HepG2 (cell line): Measurements from ENCODE around the gene SEMA3B. TPM values are rescaled to one million over a fixed set of nuclear protein-coding genes. Genes with fewer than 3 reads are reported as not detected.

Experiments
- ATAC-seq: fragments of 200-7000 bp; cut with Tn5 transposase; 3 replicates; pipeline ENCODE4 v1.9.1; 2020; ENCODE audit warnings: mild to moderate bottlenecking, moderate library complexity
- BruUV-seq: library from RNA; stranded (reverse); fragments of 400-500 nt; replicated peaks from 2 replicates; lab custom pipeline; 2021; lab: Mats Ljungman, UMichigan
- CTCF ChIA-PET: fragments of 300-600 bp; formaldehyde crosslinking; extraction: SDS; loops from one replicate; lab custom pipeline; 2021; ENCODE audit warnings: low total read pairs, inconsistent platforms, low intra/inter-chr PET ratio; lab: Yijun Ruan, JAX
- POLR2A ChIA-PET: fragments of 350-600 bp; sonication (Branson Sonifier 250); formaldehyde crosslinking; loops from one replicate; lab custom pipeline; 2020; ENCODE audit warnings: antibody characterized with exemption, inconsistent platforms; lab: Yijun Ruan, JAX
- DNase-seq: peaks from one replicate; pipeline ENCODE4 v3.0.0-alpha.2; 2015; ENCODE audit warnings: low spot score
- FAIRE-seq: peaks from 3 replicates; lab custom pipeline; 2011; peaks lifted over from hg19 to GRCh38; lab: Jason Lieb, UNC
- H2AFZ ChIP-seq: one replicate; pipeline ENCODE4 v1.6.1; 2011; ENCODE audit warnings: low read length, inconsistent platforms
- H3K27ac ChIP-seq: fragments of 300-600 bp; 3 replicates; pipeline ENCODE4 v1.8.0; 2011; ENCODE audit warnings: mixed run types, mild to moderate bottlenecking, mixed read lengths, low read length, inconsistent platforms; ENCODE audit not compliant: insufficient read depth; ENCODE audit errors: extremely low read length
- H3K27me3 ChIP-seq, 2 experiments: fragments of 200-600 bp in 1 of 2; 2 replicates in 1 of 2; 3 replicates in 1 of 2; pipeline versions ENCODE4 v1.6.0 to v1.8.0; 2011; ENCODE audit warnings: low read length in 2 of 2, mild to moderate bottlenecking in 2 of 2, moderate library complexity in 2 of 2, inconsistent platforms in 1 of 2; ENCODE audit not compliant: insufficient read depth in 2 of 2, control insufficient read depth in 1 of 2
- H3K36me3 ChIP-seq, 2 experiments: fragments of 200-600 bp in 1 of 2; replicated peaks in 1 of 2; 2 replicates in 1 of 2; 3 replicates in 1 of 2; pipeline versions ENCODE4 v1.5.1 to v1.8.0; 2011; ENCODE audit warnings: low read length in 2 of 2, inconsistent platforms in 1 of 2; ENCODE audit not compliant: insufficient read depth in 2 of 2, control insufficient read depth in 1 of 2
- H3K4me1 ChIP-seq: 2 replicates; pipeline ENCODE4 v1.5.1; 2012; ENCODE audit warnings: low read length, inconsistent platforms; ENCODE audit not compliant: insufficient read depth
- H3K4me2 ChIP-seq: 2 replicates; pipeline ENCODE4 v1.6.0; 2011; ENCODE audit warnings: low read depth, low read length, inconsistent platforms
- H3K4me3 ChIP-seq, 3 experiments: fragments of 200-600 bp in 1 of 3; sonication (generic), shearing (Covaris generic) in 1 of 3; replicated peaks in 1 of 3; 2 replicates each; pipeline ENCODE4 v1.5.1; 2011 to 2016; ENCODE audit warnings: low read length in 3 of 3, inconsistent platforms in 2 of 3, low read depth in 2 of 3, mild to moderate bottlenecking in 2 of 3, control low read depth in 1 of 3, mixed read lengths in 1 of 3; ENCODE audit not compliant: insufficient read depth in 1 of 3
- H3K79me2 ChIP-seq: one replicate; pipeline ENCODE4 v1.6.1; 2011; ENCODE audit warnings: low read length, inconsistent platforms; ENCODE audit not compliant: insufficient read depth
- H3K9ac ChIP-seq: 2 replicates; pipeline ENCODE4 v1.6.0; 2011; ENCODE audit warnings: mild to moderate bottlenecking, low read depth, low read length, inconsistent platforms; ENCODE audit not compliant: insufficient read depth
- H3K9me3 ChIP-seq: 2 replicates; pipeline ENCODE4 v1.5.1; 2012; ENCODE audit warnings: mild to moderate bottlenecking, low read length
- H4K20me1 ChIP-seq: 2 replicates; pipeline ENCODE4 v1.6.0; 2011; ENCODE audit warnings: inconsistent platforms, mild to moderate bottlenecking, low read length, moderate library complexity; ENCODE audit not compliant: insufficient read depth
- AGO2 ChIP-seq: fragments of 200-400 bp; formaldehyde crosslinking; optimal IDR thresholded peaks from 2 replicates; pipeline ENCODE3; 2017; ENCODE audit warnings: mild to moderate bottlenecking, low read depth, low read length, moderate library complexity
- SRSF1 ChIP-seq: fragments of 200-400 bp; formaldehyde crosslinking; optimal IDR thresholded peaks from 2 replicates; pipeline ENCODE3; 2017; ENCODE audit warnings: mild to moderate bottlenecking, low read depth, low read length, moderate library complexity
- TSC22D2 ChIP-seq: sonication (generic); formaldehyde crosslinking; IDR thresholded peaks from 2 replicates; pipeline ENCODE4 v1.5.1; 2020; ENCODE audit warnings: missing genetic modification reagents, mild to moderate bottlenecking, borderline replicate concordance
- WGBS: methylation state at CpG from one replicate; pipeline ENCODE4 v1.1.6; 2017; ENCODE audit warnings: low lambda C conversion rate; 5-methylcytosine and 5-hydroxymethylcytosine counted together
- in situ Hi-C: cut with HindIII; loops from 2 replicates; pipeline ENCODE4 v1.10.0; 2017; ENCODE audit warnings: low pct_unique_long_range_greater_than_20kb; ENCODE audit not compliant: extremely low pct_ligation_motif_present
- intact Hi-C: fragments of 100-400 bp; cut with micrococcal nuclease; formaldehyde crosslinking; loops from one replicate; pipeline ENCODE4 v1.10.0; 2022; ENCODE audit not compliant: unreplicated experiment
- polyA plus RNA-seq, 8 experiments: library from polyadenylated mRNA; depleted of rRNA in 3 of 8; stranded (reverse) in 7 of 8; unstranded in 1 of 8; fragments of >200 nt; fragmentation: Illumina TruSeq in 4 of 8; extraction: Trizol in 4 of 8; gene quantifications; 2 replicates each; pipeline versions ENCODE4 v1.2.1 to v1.2.3, GENCODE V29; 2011 to 2016; ENCODE audit warnings: low read depth in 4 of 8, missing spikeins in 1 of 8, mixed read lengths in 1 of 8; ENCODE audit not compliant: insufficient read depth in 1 of 8
- total RNA-seq, 5 experiments: library from RNA; depleted of rRNA; stranded (reverse); fragments of >200 nt; fragmentation: Illumina TruSeq; extraction: Trizol; gene quantifications; 2 replicates each; pipeline ENCODE4 v1.2.3, GENCODE V29; 2016; ENCODE audit warnings: low read depth in 1 of 5
- TF ChIP-seq, protein P1 (sequence below): sonication (generic); formaldehyde crosslinking; IDR thresholded peaks from 2 replicates; pipeline ENCODE4 v1.4.0; 2020; ENCODE audit warnings: missing genetic modification reagents
- TF ChIP-seq, protein P2 (sequence below): sonication (generic); formaldehyde crosslinking; IDR thresholded peaks from 2 replicates; pipeline ENCODE4 v1.4.0; 2020; ENCODE audit warnings: missing genetic modification reagents
- TF ChIP-seq, protein P3 (sequence below): sonication (generic); formaldehyde crosslinking; IDR thresholded peaks from 2 replicates; pipeline ENCODE4 v1.4.0; 2020; ENCODE audit warnings: missing genetic modification reagents, mild to moderate bottlenecking, borderline replicate concordance
- TF ChIP-seq, protein P4 (sequence below): sonication (generic); formaldehyde crosslinking; IDR thresholded peaks from 2 replicates; pipeline ENCODE4 v1.5.0; 2020; ENCODE audit warnings: missing genetic modification reagents, mild to moderate bottlenecking, borderline replicate concordance

Gene SEMA3B
- total and polyA plus RNA-seq, 2 of the 13 experiments (the other 11 are each of a cell fraction or from before 2014, with no cell fraction given) = 93.2 to 158 TPM

DNA sequence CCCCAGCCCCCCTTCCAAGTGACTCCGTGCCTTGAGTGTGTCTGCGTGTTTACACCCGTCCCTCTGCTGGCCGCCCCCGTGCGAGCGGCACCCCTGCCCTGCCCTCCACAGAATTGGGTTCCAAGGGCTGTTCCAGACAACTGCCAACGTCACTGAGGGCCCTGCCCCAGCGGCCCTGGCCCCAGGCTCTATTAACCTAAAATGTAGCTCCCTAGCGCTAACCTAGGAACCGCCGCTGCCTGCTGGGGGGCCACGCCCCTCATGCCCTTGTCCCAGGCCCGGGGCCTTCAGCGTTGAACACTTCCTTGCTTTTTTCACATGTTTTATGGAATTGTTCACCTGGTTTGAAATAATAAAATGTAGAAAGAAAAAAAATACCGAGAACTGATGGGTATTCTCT lies 10.0 kb upstream of the SEMA3B start:
- TF ChIP-seq, protein P1, sequence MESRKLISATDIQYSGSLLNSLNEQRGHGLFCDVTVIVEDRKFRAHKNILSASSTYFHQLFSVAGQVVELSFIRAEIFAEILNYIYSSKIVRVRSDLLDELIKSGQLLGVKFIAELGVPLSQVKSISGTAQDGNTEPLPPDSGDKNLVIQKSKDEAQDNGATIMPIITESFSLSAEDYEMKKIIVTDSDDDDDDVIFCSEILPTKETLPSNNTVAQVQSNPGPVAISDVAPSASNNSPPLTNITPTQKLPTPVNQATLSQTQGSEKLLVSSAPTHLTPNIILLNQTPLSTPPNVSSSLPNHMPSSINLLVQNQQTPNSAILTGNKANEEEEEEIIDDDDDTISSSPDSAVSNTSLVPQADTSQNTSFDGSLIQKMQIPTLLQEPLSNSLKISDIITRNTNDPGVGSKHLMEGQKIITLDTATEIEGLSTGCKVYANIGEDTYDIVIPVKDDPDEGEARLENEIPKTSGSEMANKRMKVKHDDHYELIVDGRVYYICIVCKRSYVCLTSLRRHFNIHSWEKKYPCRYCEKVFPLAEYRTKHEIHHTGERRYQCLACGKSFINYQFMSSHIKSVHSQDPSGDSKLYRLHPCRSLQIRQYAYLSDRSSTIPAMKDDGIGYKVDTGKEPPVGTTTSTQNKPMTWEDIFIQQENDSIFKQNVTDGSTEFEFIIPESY (CRISPR knock-in tag) = peak; percentile 84
- TF ChIP-seq TSC22D2 (CRISPR knock-in tag) (no peak), SRSF1 (peak; percentile 24), AGO2 (peak; percentile 33)
- TF ChIP-seq, protein P2, sequence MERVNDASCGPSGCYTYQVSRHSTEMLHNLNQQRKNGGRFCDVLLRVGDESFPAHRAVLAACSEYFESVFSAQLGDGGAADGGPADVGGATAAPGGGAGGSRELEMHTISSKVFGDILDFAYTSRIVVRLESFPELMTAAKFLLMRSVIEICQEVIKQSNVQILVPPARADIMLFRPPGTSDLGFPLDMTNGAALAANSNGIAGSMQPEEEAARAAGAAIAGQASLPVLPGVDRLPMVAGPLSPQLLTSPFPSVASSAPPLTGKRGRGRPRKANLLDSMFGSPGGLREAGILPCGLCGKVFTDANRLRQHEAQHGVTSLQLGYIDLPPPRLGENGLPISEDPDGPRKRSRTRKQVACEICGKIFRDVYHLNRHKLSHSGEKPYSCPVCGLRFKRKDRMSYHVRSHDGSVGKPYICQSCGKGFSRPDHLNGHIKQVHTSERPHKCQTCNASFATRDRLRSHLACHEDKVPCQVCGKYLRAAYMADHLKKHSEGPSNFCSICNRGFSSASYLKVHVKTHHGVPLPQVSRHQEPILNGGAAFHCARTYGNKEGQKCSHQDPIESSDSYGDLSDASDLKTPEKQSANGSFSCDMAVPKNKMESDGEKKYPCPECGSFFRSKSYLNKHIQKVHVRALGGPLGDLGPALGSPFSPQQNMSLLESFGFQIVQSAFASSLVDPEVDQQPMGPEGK (CRISPR knock-in tag) = peak; percentile 14; the same call in 1 of the 2 replicates
- TF ChIP-seq, protein P3, sequence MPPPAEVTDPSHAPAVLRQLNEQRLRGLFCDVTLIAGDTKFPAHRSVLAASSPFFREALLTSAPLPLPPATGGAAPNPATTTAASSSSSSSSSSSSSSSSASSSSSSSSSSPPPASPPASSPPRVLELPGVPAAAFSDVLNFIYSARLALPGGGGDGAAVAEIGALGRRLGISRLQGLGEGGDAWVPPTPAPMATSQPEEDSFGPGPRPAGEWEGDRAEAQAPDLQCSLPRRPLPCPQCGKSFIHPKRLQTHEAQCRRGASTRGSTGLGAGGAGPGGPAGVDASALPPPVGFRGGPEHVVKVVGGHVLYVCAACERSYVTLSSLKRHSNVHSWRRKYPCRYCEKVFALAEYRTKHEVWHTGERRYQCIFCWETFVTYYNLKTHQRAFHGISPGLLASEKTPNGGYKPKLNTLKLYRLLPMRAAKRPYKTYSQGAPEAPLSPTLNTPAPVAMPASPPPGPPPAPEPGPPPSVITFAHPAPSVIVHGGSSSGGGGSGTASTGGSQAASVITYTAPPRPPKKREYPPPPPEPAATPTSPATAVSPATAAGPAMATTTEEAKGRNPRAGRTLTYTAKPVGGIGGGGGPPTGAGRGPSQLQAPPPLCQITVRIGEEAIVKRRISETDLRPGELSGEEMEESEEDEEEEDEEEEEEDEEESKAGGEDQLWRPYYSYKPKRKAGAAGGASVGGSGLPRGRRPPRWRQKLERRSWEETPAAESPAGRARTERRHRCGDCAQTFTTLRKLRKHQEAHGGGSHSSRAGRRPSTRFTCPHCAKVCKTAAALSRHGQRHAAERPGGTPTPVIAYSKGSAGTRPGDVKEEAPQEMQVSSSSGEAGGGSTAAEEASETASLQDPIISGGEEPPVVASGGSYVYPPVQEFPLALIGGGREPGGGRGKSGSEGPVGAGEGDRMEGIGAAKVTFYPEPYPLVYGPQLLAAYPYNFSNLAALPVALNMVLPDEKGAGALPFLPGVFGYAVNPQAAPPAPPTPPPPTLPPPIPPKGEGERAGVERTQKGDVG = 0 out of 2 replicates have a peak, but pooled peaks have one; percentile 3
- TF ChIP-seq, protein P4, sequence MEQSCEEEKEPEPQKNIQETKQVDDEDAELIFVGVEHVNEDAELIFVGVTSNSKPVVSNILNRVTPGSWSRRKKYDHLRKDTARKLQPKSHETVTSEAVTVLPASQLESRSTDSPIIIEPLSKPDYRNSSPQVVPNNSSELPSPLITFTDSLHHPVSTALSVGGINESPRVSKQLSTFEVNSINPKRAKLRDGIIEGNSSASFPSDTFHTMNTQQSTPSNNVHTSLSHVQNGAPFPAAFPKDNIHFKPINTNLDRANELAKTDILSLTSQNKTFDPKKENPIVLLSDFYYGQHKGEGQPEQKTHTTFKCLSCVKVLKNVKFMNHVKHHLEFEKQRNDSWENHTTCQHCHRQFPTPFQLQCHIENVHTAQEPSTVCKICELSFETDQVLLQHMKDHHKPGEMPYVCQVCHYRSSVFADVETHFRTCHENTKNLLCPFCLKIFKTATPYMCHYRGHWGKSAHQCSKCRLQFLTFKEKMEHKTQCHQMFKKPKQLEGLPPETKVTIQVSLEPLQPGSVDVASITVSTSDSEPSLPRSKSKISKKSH = no peak
- H2AFZ ChIP-seq = no peak overlapping the region
- ATAC-seq (no peak), DNase-seq (no peak), FAIRE-seq (no peak)
- 88% methylated on average over 15 of the region's 16 CpGs for WGBS
- peaks cover 16 to 28% of the 10 kb centered on the region in 2 experiments for H3K36me3 ChIP-seq
- H3K4me2 ChIP-seq = no peak overlapping the region
- H3K9ac ChIP-seq = no peak overlapping the region
- ChIA-PET CTCF (interaction anchor here (3.0 to 3.1 kb wide), 2 partner anchors 14 to 32 kb away, joined by 26 to 81 read pairs; no protein-coding TSS in a partner anchor), POLR2A (interaction anchor here (0.6 to 8.0 kb wide), 5 partner anchors 12 to 78 kb away, joined by 3 to 155 read pairs (median 8); partner anchors contain the start of genes GNAI2 and SEMA3B)
- intact Hi-C loops (no loop called here), in situ Hi-C loops (no loop called here)
- no peak overlapping the region for H3K4me3 ChIP-seq
- peaks cover 12% of the 10 kb centered on the region for H3K79me2 ChIP-seq
- H3K9me3 ChIP-seq = no peaks in the 10 kb centered on the region
- H3K4me1 ChIP-seq = peaks cover 48% of the 10 kb centered on the region
- BruUV-seq = no TSS peak
- H3K27ac ChIP-seq = no peak overlapping the region
- no peaks in the 10 kb centered on the region for H3K27me3 ChIP-seq
- H4K20me1 ChIP-seq = no peaks in the 10 kb centered on the region
